Tibial nerve (tissue), 4 donors: ENCODE measurements around the gene ARL14EP. TPM values are rescaled to one million over a fixed set of nuclear protein-coding genes. Genes with fewer than 3 reads are reported as not detected.

ENCODE experiments used
- DNase-seq, 2 donors: peaks; one replicate each; pipeline ENCODE4 v3.0.0-alpha.2; 2019; ENCODE audit warnings: low spot score in 2 of 2
- H3K27ac ChIP-seq, 4 donors: fragments of 200-600 bp; sonication (generic) in 3 of 4; one replicate each; pipeline ENCODE4 v1.5.1; 2017 to 2019; ENCODE audit warnings: mild to moderate bottlenecking in 1 of 4
- H3K27me3 ChIP-seq, 2 donors: fragments of 200-600 bp; sonication (generic) in 1 of 2; one replicate each; pipeline versions ENCODE4 v1.5.1 to v1.6.0; 2017 to 2019
- H3K36me3 ChIP-seq, 3 donors: fragments of 200-600 bp; sonication (generic); one replicate each; pipeline ENCODE4 v1.5.1; 2018 to 2019
- H3K4me1 ChIP-seq, 4 donors: fragments of 200-600 bp; sonication (generic) in 3 of 4; one replicate each; pipeline ENCODE4 v1.5.1; 2017 to 2019
- H3K4me3 ChIP-seq, 4 donors: fragments of 200-600 bp; sonication (generic) in 3 of 4; one replicate each; pipeline ENCODE4 v1.5.1; 2017 to 2019; ENCODE audit warnings: mild to moderate bottlenecking in 1 of 4, moderate library complexity in 1 of 4
- H3K9me3 ChIP-seq, 4 donors: fragments of 200-600 bp; sonication (generic) in 3 of 4; one replicate each; pipeline ENCODE4 v1.5.1; 2017 to 2019
- EP300 ChIP-seq, 2 donors: sonication (generic); formaldehyde crosslinking; IDR thresholded peaks; one replicate each; pipeline ENCODE4 v1.6.1; 2017; ENCODE audit warnings: antibody characterized with exemption in 2 of 2, mild to moderate bottlenecking in 1 of 2
- POLR2A ChIP-seq, 2 donors: fragments of 450-650 bp; IDR thresholded peaks; one replicate each; pipeline ENCODE4 v1.6.1; 2017; ENCODE audit warnings: antibody characterized with exemption in 2 of 2, mild to moderate bottlenecking in 2 of 2, moderate library complexity in 2 of 2
- WGBS, 2 donors: methylation state at CpG; one replicate each; pipeline ENCODE4 v1.1.5; 2018; 5-methylcytosine and 5-hydroxymethylcytosine counted together
- total RNA-seq, 4 donors: library from RNA; depleted of rRNA; stranded (reverse); fragments of >200 nt; gene quantifications; one replicate each; pipeline ENCODE4 v1.1.0, GENCODE V29; 2016
- TF ChIP-seq, protein P1 (sequence below), 5 experiments: fragments of 200-600 bp in 3 of 5; fragments of 450-650 bp in 2 of 5; sonication (generic) in 3 of 5; IDR thresholded peaks; one replicate each; pipeline ENCODE4 v1.5.1; 2016 to 2019; ENCODE audit warnings: antibody characterized with exemption in 5 of 5, mild to moderate bottlenecking in 3 of 5, moderate library complexity in 2 of 5

ARL14EP gene
- total RNA-seq, 4 donors from 2014 or later: 12.1 to 20.8 (median 16.1) TPM

DNA sequence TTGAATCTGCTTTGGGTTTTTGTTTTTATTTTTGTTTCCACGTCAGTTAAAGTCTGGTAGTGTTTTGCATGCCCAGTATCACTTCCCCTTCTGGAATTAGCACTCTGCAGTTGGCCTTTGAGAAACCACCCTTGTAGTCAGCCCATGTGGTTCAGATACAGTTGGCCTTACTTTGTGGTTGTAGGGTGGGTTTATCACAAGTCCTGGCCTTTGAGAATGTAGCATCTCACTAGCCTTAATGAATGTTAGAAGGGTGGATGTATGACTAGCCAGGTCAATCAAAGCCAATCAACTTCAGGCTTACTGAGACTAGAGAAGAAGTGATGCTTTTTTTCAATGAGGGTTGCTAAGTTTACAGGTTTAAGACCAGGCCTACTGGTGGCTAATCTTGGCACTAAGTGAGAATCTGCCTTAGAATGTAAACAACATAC is 19.8 kb downstream of the ARL14EP start:
- H3K9me3 ChIP-seq: no peaks in the 10 kb centered on the region
- H3K4me3 ChIP-seq: no peak overlapping the region
- no peak overlapping the region for H3K27ac ChIP-seq
- DNase-seq: no peak
- WGBS, 2 donors: 70 to 84% methylated on average over 1 of the region's 1 CpG
- H3K4me1 ChIP-seq: peaks cover 0 to 8% (median 0%) of the 10 kb centered on the region in 4 donors
- TF ChIP-seq, protein P1, sequence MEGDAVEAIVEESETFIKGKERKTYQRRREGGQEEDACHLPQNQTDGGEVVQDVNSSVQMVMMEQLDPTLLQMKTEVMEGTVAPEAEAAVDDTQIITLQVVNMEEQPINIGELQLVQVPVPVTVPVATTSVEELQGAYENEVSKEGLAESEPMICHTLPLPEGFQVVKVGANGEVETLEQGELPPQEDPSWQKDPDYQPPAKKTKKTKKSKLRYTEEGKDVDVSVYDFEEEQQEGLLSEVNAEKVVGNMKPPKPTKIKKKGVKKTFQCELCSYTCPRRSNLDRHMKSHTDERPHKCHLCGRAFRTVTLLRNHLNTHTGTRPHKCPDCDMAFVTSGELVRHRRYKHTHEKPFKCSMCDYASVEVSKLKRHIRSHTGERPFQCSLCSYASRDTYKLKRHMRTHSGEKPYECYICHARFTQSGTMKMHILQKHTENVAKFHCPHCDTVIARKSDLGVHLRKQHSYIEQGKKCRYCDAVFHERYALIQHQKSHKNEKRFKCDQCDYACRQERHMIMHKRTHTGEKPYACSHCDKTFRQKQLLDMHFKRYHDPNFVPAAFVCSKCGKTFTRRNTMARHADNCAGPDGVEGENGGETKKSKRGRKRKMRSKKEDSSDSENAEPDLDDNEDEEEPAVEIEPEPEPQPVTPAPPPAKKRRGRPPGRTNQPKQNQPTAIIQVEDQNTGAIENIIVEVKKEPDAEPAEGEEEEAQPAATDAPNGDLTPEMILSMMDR (IDR thresholded peaks at IDR 0.05): no peak
- TF ChIP-seq EP300 (IDR thresholded peaks at IDR 0.05) (no peak), POLR2A (IDR thresholded peaks at IDR 0.05) (no peak)
- peaks cover 0 to 7% (median 0%) of the 10 kb centered on the region in 3 donors for H3K36me3 ChIP-seq
- H3K27me3 ChIP-seq: no peaks in the 10 kb centered on the region

DNA sequence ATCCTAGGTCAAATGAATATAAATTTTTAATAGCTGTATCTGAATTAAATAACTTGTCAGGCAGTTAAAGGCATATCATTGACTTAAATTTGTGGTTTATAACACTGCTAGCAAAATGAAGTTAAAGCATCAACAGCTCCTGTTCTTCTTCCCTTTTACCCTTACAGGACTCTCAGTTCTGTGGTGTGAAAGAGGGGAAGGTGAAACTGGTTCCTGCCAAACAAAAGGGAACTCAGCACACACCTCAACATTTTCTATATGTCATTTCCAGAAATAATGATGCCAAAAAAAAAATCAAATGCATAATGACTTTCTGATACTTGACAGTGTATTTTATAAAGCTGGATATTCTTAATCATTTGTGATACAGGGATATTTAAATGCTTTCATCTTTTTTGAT is 21.2 kb downstream of the ARL14EP start:
- Histone ChIP-seq H3K36me3 (no peaks in the 10 kb centered on the region), H3K27me3 (no peaks in the 10 kb centered on the region), H3K27ac (no peak overlapping the region), H3K9me3 (no peaks in the 10 kb centered on the region), H3K4me3 (no peak overlapping the region), H3K4me1 (peaks cover 0 to 8% (median 0%) of the 10 kb centered on the region in 4 donors)
- DNase-seq: no peak
- TF ChIP-seq POLR2A (IDR thresholded peaks at IDR 0.05): no peak

DNA sequence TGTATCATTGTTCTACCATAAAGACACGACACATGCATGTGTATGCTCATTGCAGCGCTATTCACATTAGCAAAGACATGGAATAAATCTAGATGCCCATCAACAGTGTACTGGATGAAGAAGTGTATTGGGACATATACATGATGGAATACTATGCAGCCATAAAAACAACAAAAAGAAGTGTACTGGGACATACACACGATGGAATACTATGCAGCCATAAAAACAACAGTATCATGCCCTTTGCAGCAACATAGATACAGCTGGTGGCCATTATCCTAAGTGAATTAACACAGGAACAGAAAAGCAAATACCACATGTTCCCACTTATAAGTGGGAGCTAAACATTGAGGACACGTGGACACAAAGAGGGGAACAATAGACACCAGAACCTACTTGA is 22.7 kb downstream of the ARL14EP start:
- Histone ChIP-seq H3K27me3 (no peaks in the 10 kb centered on the region), H3K36me3 (no peaks in the 10 kb centered on the region), H3K9me3 (no peaks in the 10 kb centered on the region), H3K27ac (no peak overlapping the region), H3K4me3 (no peak overlapping the region), H3K4me1 (peaks cover 0 to 8% (median 0%) of the 10 kb centered on the region in 4 donors)
- 89 to 92% methylated on average over 4 of the region's 4 CpGs for WGBS, 2 donors
- DNase-seq: no peak
- TF ChIP-seq POLR2A (IDR thresholded peaks at IDR 0.05): no peak
- TF ChIP-seq, protein P1 (IDR thresholded peaks at IDR 0.05): no peak
- TF ChIP-seq EP300 (IDR thresholded peaks at IDR 0.05): no peak

DNA sequence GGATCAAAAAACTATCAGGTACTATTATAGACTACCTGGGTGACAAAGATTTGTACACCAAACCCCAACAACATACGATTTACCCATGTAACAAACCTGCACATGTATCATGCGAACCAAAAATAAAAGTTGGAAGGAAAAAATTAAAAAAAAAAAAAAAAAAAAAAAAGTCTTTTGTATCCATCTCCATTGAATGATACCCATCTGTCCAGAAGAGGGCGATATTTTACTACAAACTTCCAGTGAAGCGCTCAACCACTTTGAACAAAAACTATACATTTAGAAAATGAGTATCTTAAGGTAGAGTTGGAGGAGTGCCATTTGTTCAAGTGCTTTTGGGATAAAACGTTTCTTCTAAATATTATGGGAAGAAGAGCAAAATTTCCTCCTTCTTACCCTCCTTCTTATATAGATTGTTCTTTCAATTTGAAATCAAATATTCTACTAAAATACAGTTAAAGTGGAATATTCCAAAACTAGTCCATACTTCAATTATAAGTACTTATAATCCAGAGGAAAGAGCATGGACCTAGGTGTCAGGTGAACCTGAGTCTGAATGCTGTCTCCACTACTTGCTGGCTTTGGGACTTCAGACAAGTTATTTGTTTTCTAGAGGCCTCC is 23.3 kb downstream of the ARL14EP start:
- H3K4me1 ChIP-seq: peaks cover 0 to 8% (median 0%) of the 10 kb centered on the region in 4 donors
- DNase-seq: peak in 1 of 2 donors; percentile 16
- H3K4me3 ChIP-seq: no peak overlapping the region
- no peak for TF ChIP-seq EP300 (IDR thresholded peaks at IDR 0.05)
- TF ChIP-seq, protein P1 (IDR thresholded peaks at IDR 0.05): peak; percentile 36 to 67 (median 57)
- H3K27ac ChIP-seq: no peak overlapping the region
- no peaks in the 10 kb centered on the region for H3K36me3 ChIP-seq
- WGBS, 2 donors: 10 to 13% methylated on average over 5 of the region's 5 CpGs
- no peaks in the 10 kb centered on the region for H3K9me3 ChIP-seq
- H3K27me3 ChIP-seq: no peaks in the 10 kb centered on the region

DNA sequence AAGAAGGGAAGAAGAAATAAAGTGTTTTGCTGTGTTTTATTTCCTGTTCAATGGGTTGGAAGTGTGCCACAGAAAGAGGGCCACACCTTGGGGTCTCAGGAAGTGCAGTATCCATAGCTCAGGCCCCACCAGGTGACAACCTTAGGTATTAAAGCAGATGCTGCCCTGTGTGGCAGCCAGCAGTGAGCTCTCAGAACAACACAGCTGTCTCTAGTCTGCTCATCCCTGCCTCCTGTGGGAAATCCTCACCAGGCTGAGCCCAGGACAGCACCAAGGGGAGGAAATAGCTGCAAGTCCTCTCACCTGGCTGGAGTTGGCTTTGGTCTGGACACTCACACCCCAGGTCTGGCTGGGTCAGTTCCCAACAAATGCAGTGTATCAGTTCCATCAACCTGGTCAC is 25.1 kb downstream of the ARL14EP start:
- Histone ChIP-seq H3K27ac (no peak overlapping the region), H3K9me3 (no peaks in the 10 kb centered on the region), H3K27me3 (no peaks in the 10 kb centered on the region), H3K36me3 (no peaks in the 10 kb centered on the region), H3K4me1 (peaks cover 0 to 8% (median 0%) of the 10 kb centered on the region in 4 donors), H3K4me3 (no peak overlapping the region)
- DNase-seq: no peak
- no peak for TF ChIP-seq POLR2A (IDR thresholded peaks at IDR 0.05)
- TF ChIP-seq EP300 (IDR thresholded peaks at IDR 0.05): no peak
- TF ChIP-seq, protein P1 (IDR thresholded peaks at IDR 0.05): no peak
